Kidney epithelial cell (primary cell): ENCODE data around the gene ATG9B. TPM values are rescaled to one million over a fixed set of nuclear protein-coding genes. Genes with fewer than 3 reads are reported as not detected.

Source experiments
- DNase-seq: peaks from one replicate; pipeline ENCODE4 v3.0.0-alpha.2; 2010; ENCODE audit warnings: low read depth
- H3K27me3 ChIP-seq: 2 replicates; pipeline ENCODE4 v1.6.0; 2011; ENCODE audit warnings: low read length; ENCODE audit not compliant: control insufficient read depth, insufficient read depth
- H3K36me3 ChIP-seq: 2 replicates; pipeline ENCODE4 v1.5.1; 2011; ENCODE audit warnings: low read length; ENCODE audit not compliant: control insufficient read depth, insufficient read depth
- H3K4me3 ChIP-seq: 2 replicates; pipeline ENCODE4 v1.5.1; 2011; ENCODE audit warnings: low read depth, mild to moderate bottlenecking, control low read depth, low read length
- total RNA-seq: library from RNA; depleted of rRNA; stranded (reverse); fragments of >200 nt; gene quantifications from 2 replicates; pipeline ENCODE4 v1.2.3, GENCODE V29; 2015
- TF ChIP-seq, protein P1 (sequence below): IDR thresholded peaks from 2 replicates; pipeline ENCODE4 v1.5.1; 2011; ENCODE audit warnings: mild to moderate bottlenecking, moderate library complexity, low read length, control low read depth, inconsistent platforms; ENCODE audit not compliant: insufficient read depth, poor library complexity, severe bottlenecking

Gene ATG9B
- total RNA-seq, 1 donor from 2014 or later: 2.1 TPM

DNA sequence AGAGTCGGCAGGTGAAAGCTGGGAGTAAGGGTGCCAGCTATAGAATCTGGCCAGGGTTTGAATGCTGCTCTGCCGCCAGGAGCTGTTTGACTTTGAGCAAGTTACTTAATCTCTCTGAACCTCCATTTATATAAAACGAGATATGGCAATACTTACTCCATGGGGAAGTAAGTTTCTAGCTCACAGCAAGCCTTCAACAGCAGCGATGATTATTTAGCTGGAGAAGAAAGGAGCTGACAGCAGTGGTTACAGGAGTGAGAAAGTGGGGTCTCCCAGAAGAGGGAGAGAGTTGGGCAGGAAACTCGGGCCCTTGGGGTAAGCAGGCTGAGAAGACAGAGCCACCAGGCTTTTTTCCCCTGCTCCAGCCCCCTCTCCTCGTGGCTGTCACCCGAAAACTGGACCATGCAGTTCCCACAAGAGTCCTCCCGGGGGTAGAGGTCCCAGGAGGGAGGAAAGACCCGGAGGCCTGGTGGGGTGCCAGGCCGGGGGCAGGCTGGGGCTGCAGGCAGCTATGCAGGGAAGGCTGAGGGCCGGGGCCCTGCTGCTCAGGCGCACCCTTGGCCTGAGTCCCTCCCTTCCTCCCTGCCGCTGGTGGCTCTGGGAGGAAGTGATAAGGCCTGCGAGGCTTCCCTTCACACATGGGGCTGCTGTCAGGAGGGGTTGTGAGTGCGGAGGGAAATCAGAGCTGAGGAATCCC, 30.0 kb downstream of the ATG9B start:
- peaks cover 7% of the 10 kb centered on the region for H3K27me3 ChIP-seq
- TF ChIP-seq, protein P1, sequence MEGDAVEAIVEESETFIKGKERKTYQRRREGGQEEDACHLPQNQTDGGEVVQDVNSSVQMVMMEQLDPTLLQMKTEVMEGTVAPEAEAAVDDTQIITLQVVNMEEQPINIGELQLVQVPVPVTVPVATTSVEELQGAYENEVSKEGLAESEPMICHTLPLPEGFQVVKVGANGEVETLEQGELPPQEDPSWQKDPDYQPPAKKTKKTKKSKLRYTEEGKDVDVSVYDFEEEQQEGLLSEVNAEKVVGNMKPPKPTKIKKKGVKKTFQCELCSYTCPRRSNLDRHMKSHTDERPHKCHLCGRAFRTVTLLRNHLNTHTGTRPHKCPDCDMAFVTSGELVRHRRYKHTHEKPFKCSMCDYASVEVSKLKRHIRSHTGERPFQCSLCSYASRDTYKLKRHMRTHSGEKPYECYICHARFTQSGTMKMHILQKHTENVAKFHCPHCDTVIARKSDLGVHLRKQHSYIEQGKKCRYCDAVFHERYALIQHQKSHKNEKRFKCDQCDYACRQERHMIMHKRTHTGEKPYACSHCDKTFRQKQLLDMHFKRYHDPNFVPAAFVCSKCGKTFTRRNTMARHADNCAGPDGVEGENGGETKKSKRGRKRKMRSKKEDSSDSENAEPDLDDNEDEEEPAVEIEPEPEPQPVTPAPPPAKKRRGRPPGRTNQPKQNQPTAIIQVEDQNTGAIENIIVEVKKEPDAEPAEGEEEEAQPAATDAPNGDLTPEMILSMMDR: no peak
- DNase-seq: no peak
- H3K4me3 ChIP-seq: no peak overlapping the region
- no peaks in the 10 kb centered on the region for H3K36me3 ChIP-seq

DNA sequence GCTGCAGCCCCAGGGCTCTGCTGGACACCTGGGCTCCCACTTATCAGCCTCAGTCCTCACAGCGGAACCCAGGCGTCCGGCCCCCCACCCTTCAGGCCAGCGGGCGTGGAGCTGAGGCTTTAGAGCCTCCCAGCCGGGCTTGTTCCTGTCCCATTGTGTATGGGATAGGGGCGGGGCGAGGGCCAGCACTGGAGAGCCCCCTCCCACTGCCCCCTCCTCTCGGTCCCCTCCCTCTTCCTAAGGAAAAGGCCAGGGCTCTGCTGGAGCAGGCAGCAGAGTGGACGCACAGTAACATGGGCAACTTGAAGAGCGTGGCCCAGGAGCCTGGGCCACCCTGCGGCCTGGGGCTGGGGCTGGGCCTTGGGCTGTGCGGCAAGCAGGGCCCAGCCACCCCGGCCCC, 30.8 kb downstream of the ATG9B start:
- Histone ChIP-seq H3K4me3 (no peak overlapping the region), H3K27me3 (peaks cover 13% of the 10 kb centered on the region), H3K36me3 (no peaks in the 10 kb centered on the region)
- TF ChIP-seq, protein P1: no peak
- no peak for DNase-seq

DNA sequence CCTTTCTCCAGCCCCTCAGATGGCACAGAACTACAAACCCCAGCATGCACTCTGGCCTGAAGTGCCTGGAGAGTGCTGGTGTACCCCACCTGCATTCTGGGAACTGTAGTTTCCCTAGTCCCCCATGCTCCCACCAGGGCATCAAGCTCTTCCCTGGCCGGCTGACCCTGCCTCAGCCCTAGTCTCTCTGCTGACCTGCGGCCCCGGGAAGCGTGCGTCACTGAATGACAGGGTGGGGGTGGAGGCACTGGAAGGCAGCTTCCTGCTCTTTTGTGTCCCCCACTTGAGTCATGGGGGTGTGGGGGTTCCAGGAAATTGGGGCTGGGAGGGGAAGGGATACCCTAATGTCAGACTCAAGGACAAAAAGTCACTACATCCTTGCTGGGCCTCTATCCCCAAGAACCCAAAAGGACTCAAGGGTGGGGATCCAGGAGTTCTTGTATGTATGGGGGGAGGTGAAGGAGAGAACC, 31.4 kb downstream of the ATG9B start:
- Histone ChIP-seq H3K36me3 (no peaks in the 10 kb centered on the region), H3K4me3 (no peak overlapping the region), H3K27me3 (peaks cover 14% of the 10 kb centered on the region)
- TF ChIP-seq, protein P1: no peak
- DNase-seq: no peak

DNA sequence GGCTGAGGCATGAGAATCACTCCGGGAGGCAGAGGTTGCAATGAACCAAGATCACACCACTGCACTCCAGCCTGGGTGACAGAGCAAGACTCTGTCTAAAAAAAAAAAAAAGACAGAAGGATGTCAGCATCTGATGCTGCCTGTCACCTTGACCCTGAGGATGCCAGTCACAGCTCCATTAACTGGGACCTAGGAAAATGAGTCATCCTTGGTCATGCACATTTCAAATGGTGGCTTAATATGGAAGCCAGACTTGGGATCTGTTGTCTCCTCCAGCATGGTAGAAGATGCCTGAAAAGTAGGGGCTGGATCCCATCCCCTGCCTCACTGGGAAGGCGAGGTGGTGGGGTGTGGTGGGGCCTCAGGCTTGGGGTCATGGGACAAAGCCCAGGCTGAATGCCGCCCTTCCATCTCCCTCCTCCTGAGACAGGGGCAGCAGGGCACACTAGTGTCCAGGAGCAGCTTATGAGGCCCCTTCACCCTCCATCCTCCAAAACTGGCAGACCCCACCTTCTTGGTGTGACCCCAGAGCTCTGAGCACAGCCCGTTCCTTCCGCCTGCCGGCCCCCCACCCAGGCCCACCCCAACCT, 32.1 kb downstream of the ATG9B start:
- H3K4me3 ChIP-seq: no peak overlapping the region
- TF ChIP-seq, protein P1: no peak
- no peak for DNase-seq
- H3K27me3 ChIP-seq: peaks cover 16% of the 10 kb centered on the region
- H3K36me3 ChIP-seq: no peaks in the 10 kb centered on the region

DNA sequence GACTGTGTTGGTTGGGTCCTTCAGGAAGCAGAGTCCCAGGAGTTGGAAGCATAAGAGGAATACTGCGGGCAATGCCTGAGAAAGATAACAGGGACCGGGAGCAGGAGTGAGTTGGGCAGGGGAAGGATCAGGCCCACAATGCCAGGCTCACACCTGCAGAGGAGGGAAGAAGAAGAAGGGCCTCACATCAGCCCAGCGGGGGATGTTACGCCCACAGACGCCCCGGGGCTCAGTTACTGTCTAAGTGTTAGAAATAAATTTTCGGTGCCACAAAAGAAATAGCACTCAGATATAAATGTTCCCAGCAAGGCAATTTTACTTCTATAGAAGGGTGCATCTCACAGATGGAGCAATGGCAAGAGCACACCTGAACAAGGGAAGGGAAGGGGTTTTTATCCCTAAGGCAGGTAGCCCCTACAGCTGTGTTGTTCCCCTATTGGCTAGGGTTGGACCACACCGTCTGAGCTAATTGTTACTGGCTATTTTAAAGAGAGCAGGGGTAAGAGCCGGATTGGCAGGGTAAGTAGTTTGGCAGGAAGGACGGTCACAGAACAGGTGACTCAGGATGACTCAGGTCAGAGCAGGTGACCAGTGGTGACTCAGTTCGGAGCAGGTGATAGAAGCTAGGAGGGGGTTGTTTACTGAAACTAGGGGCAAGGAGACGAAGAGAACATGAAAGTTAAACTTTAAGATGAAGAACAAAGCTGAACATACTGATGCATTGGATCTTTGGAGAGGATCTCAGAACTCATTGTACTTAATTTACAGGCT, 33.7 kb downstream of the ATG9B start, which contains the start of gene NOS3:
Gene NOS3, plus strand, starts transcription at position 602 of the 771 bp plus-strand sequence. CDS start 2,787 bp downstream, outside the sequence.
- TF ChIP-seq, protein P1: no peak

More for the DNA sequence above, 33.7 kb downstream of the ATG9B start, which contains the start of gene NOS3:
- H3K36me3 ChIP-seq: no peaks in the 10 kb centered on the region
- peaks cover 24% of the 10 kb centered on the region for H3K27me3 ChIP-seq
- DNase-seq: no peak
- H3K4me3 ChIP-seq: no peak within 1 kb of the TSS
